ENCODE data around the gene MITF.

DNA sequence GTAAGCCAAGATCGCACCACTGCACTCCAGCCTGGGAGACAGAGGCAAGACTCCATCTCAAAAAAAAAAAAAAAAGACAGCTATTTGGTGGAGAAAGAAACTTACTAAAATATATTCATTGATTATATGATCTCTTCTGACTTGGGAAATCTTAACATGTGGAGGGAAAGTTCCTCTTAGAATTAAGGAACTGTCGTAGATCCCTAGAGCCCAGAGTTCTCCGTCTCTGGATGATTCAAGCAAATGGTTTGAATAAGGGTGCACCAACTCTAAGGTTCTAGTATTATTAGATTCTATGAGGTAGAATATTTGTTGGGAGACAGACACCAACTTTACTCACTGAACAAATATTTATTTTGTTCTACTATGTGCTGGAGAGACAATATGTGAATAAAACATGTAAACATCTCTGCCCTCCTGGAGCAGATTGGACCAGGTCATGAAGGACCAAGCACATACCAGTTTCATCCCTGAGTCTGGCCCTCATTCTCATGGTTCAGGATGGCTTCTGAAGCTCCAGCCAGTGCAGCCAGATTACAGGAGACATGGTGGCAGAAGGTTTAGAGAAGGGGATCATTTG is 129.7 kb downstream of the MITF start:
- TF ChIP-seq CTCF (IDR thresholded peaks at IDR 0.05), result no peak
- TF ChIP-seq ZFX (IDR thresholded peaks at IDR 0.05; ENCODE audit: borderline replicate concordance), result no peak
